ENCODE results near the gene CRYAA.
"Not testable (repeated sequence)": the region's sequence is repeated elsewhere in the genome, so short reads cannot be mapped to it uniquely, and the experiment has no call there.

CRYAA gene

GRCh38 chr21:43177043-43177906 lies 8.5 kb downstream of the CRYAA start:
- DNase-seq, result not testable (repeated sequence)

GRCh38 chr21:43178175-43178826 lies 9.5 kb downstream of the CRYAA start:
- not testable (repeated sequence) for DNase-seq

- not testable (repeated sequence) for DNase-seq
Measured at GRCh38 chr21:43181033-43181432, 12.2 kb downstream of the CRYAA start.

- not testable (repeated sequence) for DNase-seq
Measured at GRCh38 chr21:43187268-43187667, 18.5 kb downstream of the CRYAA start.

GRCh38 chr21:43187715-43188114 lies 18.9 kb downstream of the CRYAA start:
- DNase-seq, result no peak

- DNase-seq, result no peak
Measured at GRCh38 chr21:43188181-43188580, 19.4 kb downstream of the CRYAA start.

GRCh38 chr21:43188592-43189210 lies 19.9 kb downstream of the CRYAA start:
- DNase-seq, result no peak

- DNase-seq, result no peak
Measured at GRCh38 chr21:43189936-43190335, 21.1 kb downstream of the CRYAA start.

GRCh38 chr21:43190544-43190943 lies 21.7 kb downstream of the CRYAA start:
- no peak for DNase-seq

- no peak for DNase-seq
Measured at GRCh38 chr21:43190951-43191350, 22.1 kb downstream of the CRYAA start.

GRCh38 chr21:43191521-43191920 lies 22.7 kb downstream of the CRYAA start:
- no peak for DNase-seq

GRCh38 chr21:43191971-43192370 lies 23.2 kb downstream of the CRYAA start:
- no peak for DNase-seq

- DNase-seq, result no peak
Measured at GRCh38 chr21:43192501-43193081, 23.8 kb downstream of the CRYAA start.

GRCh38 chr21:43193088-43193650 lies 24.4 kb downstream of the CRYAA start:
- DNase-seq, result no peak

- DNase-seq, result no peak
Measured at GRCh38 chr21:43193651-43194302, 25.0 kb downstream of the CRYAA start.

GRCh38 chr21:43194303-43195120 lies 25.7 kb downstream of the CRYAA start:
- no peak for DNase-seq

- DNase-seq, result no peak
Measured at GRCh38 chr21:43195121-43196021, 26.6 kb downstream of the CRYAA start.

- DNase-seq, result no peak
Measured at GRCh38 chr21:43196826-43197225, 28.0 kb downstream of the CRYAA start.

GRCh38 chr21:43198376-43198775 lies 29.6 kb downstream of the CRYAA start:
- no peak for DNase-seq

GRCh38 chr21:43201491-43201890 lies 32.7 kb downstream of the CRYAA start:
- no peak for DNase-seq

- DNase-seq, result no peak
Measured at GRCh38 chr21:43203591-43203990, 34.8 kb downstream of the CRYAA start.

All from NCI-H510A treated with DMSO at 0.1 percent for 48 hours (cell line).